BJ (cell line): ENCODE measurements around the gene SPEG. TPM values are rescaled to one million over a fixed set of nuclear protein-coding genes. Genes with fewer than 3 reads are reported as not detected.
A peak's percentile ranks its signal among the peaks of the same experiment; 100 is the strongest.

ENCODE experiments used
- CTCF ChIA-PET: fragments of 350-600 bp; formaldehyde crosslinking; extraction: SDS; loops from one replicate; lab custom pipeline; 2021; ENCODE audit warnings: antibody characterized with exemption, inconsistent platforms; lab: Yijun Ruan, JAX
- POLR2A ChIA-PET: fragments of 300-600 bp; sonication (Branson Sonifier 250); formaldehyde crosslinking; extraction: SDS; loops from one replicate; lab custom pipeline; 2021; ENCODE audit warnings: antibody characterized with exemption; lab: Charles Lee
- DNase-seq: peaks from one replicate; pipeline ENCODE4 v3.0.0-alpha.2; 2011; ENCODE audit warnings: low read depth
- H3K27me3 ChIP-seq: 2 replicates; pipeline ENCODE4 v1.6.0; 2011; ENCODE audit warnings: low read length; ENCODE audit not compliant: control insufficient read depth, insufficient read depth
- H3K36me3 ChIP-seq: 2 replicates; pipeline ENCODE4 v1.5.1; 2011; ENCODE audit warnings: low read length; ENCODE audit not compliant: control insufficient read depth, insufficient read depth
- H3K4me3 ChIP-seq: 2 replicates; pipeline ENCODE4 v1.5.1; 2011; ENCODE audit warnings: low read depth, mild to moderate bottlenecking, control low read depth, low read length
- polyA plus RNA-seq: library from polyadenylated mRNA; depleted of rRNA; stranded (reverse); fragments of >200 nt; gene quantifications from 2 replicates; pipeline ENCODE4 v1.2.3, GENCODE V29; 2011
- TF ChIP-seq, protein P1 (sequence below): IDR thresholded peaks from 2 replicates; pipeline ENCODE4 v1.5.1; 2011; ENCODE audit warnings: low read depth, mild to moderate bottlenecking, control low read depth, inconsistent platforms, low read length, moderate library complexity; ENCODE audit not compliant: insufficient read depth

The SPEG gene
- polyA plus RNA-seq, 1 experiment, result 69.9 TPM

DNA sequence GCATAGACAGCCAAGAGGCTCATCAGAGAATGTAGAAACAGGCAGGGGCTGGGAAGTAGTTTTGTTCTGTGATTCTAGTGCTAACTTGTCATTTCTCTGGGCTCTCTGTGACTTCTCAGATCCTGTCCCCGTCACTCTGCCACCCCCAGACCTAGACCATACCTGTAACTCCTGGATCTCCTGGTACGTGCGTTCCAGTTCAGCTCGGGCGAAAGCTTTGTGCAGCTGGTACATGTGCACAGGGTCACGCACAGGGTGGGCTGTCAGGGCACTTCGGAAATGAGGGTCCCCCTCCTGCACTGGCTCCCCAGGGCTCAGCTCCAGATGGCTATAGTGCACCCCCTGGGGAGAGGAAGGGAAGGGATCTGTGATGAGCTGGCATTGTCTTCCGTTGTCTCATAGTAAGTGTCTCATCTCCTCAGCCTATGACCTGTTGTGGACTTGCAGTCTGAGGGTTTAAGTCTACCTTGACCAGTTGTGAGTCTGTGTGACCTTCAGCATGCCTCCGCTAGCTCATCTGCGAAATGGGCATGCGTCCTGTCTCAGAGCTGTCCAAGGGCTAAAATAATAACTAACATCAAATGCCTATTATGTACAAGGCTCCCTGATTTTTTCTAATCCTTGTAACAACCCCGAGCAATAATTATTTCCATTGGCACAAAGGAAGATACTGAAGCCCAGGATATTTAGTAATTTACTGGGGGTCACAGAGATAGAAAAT is 106.3 kb downstream of the SPEG start:
- TF ChIP-seq, protein P1, sequence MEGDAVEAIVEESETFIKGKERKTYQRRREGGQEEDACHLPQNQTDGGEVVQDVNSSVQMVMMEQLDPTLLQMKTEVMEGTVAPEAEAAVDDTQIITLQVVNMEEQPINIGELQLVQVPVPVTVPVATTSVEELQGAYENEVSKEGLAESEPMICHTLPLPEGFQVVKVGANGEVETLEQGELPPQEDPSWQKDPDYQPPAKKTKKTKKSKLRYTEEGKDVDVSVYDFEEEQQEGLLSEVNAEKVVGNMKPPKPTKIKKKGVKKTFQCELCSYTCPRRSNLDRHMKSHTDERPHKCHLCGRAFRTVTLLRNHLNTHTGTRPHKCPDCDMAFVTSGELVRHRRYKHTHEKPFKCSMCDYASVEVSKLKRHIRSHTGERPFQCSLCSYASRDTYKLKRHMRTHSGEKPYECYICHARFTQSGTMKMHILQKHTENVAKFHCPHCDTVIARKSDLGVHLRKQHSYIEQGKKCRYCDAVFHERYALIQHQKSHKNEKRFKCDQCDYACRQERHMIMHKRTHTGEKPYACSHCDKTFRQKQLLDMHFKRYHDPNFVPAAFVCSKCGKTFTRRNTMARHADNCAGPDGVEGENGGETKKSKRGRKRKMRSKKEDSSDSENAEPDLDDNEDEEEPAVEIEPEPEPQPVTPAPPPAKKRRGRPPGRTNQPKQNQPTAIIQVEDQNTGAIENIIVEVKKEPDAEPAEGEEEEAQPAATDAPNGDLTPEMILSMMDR, result no peak
- Histone ChIP-seq H3K36me3 (peaks cover 28% of the 10 kb centered on the region), H3K27me3 (no peaks in the 10 kb centered on the region), H3K4me3 (no peak overlapping the region)
- ChIA-PET POLR2A (no interaction called here), CTCF (interaction anchor here (0.8 to 35.2 kb wide), 19 partner anchors 18 to 163 kb away, joined by 3 to 872 read pairs (median 4); partner anchors contain the start of genes ASIC4, DNPEP and GMPPA)
- no peak for DNase-seq

DNA sequence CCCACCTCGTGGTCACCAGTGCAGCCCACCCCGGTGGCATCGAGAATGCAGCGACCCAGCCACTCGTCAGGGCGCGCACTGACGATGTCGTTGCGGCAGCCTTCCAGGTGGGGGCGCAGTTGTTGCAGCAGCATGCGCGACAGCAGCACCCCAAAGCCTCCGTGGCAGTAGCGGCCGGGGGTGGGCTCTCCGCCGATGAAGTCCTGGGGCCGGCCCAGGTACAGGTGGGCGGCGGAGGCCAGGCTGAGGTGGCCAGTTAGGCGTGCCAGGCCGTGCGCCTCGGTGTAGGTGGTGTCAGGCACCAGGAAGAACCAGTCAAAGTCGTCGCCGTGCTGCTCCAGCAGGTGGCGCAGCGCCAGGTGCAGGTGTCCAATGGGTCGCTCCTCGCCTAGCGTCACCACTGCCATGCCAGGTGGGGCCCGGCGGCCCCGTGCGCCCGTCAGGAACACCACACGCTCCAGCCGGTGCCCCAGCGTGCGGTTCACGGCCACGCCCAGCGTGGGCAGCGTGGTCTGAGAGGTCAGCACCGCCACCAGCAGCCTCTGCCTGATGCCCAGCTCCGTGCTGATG is 107.1 kb downstream of the SPEG start:
- CTCF ChIA-PET, result interaction anchor here (0.6 to 35.2 kb wide), 28 partner anchors 10 to 193 kb away, joined by 3 to 872 read pairs (median 4); partner anchors contain the start of genes ASIC4, DNPEP, GMPPA and OBSL1
- Histone ChIP-seq H3K36me3 (peaks cover 28% of the 10 kb centered on the region), H3K27me3 (no peaks in the 10 kb centered on the region), H3K4me3 (no peak overlapping the region)
- DNase-seq, result no peak
- POLR2A ChIA-PET, result no interaction called here
- TF ChIP-seq, protein P1, result peak; percentile 82

DNA sequence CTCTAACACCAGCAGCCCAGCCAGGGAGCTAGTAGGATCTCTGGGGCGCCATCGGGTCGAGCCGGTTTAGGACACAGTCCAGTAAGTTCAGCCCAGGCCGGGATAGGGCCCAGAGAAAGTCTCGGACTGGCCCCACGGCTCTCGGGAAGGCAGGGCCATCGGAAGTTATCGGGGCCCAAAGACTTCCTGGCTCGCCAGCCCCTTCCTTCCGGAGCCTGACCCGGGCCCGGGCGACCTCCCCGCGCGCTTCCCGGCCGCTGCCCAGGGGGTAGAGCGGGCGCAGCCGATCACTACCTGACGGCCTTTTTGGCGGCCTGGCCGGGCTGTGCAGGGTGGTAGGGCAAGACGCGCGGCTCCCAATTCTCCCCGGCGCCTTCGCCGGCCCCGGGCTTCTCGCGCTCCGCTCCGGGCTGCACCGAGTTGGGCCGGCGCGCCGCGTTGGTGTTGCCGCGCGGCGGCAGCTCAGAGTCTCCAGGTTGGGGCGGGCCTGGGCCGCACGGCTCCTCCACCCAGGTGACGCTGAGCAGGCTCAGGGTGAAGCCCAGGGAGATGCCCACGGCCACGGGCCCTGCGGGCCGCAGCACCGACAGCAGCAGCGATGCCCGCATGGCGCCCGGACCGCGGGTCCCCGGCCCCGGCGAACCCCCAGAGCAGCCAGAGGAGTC is 108.4 kb downstream of the SPEG start:
- peak overlapping the region; percentile 84 for H3K4me3 ChIP-seq
- H3K27me3 ChIP-seq, result no peaks in the 10 kb centered on the region
- peaks cover 28% of the 10 kb centered on the region for H3K36me3 ChIP-seq
- POLR2A ChIA-PET, result interaction anchor here (0.5 to 0.6 kb wide), 2 partner anchors 21 to 146 kb away, joined by 3 to 4 read pairs; no protein-coding TSS in a partner anchor
- TF ChIP-seq, protein P1, result no peak
- DNase-seq, result no peak
- CTCF ChIA-PET, result interaction anchor here (0.8 to 35.2 kb wide), 13 partner anchors 9 to 156 kb away, joined by 3 to 872 read pairs (median 5); partner anchors contain the start of genes ASIC4, DNPEP, GMPPA and OBSL1

GRCh38 chr2:219543596-219544358 is 109.1 kb downstream of the SPEG start, which contains the start of the genes CHPF and TMEM198:
Gene CHPF (minus strand): TSS chr2:219543809. CDS start chr2:219543538, 271 bp downstream.
Gene TMEM198 (plus strand): TSS chr2:219544028. CDS start chr2:219544728, 700 bp downstream.
- Histone ChIP-seq H3K4me3 (peak within 1 kb of the TSS; percentile 84), H3K36me3 (peaks cover 28% of the 10 kb centered on the region), H3K27me3 (no peaks in the 10 kb centered on the region)
- TF ChIP-seq, protein P1, result no peak
- POLR2A ChIA-PET, result interaction anchor here (0.5 kb wide), 1 partner anchor 22 kb away, joined by 4 read pairs; no protein-coding TSS in a partner anchor
- peak; percentile 86 for DNase-seq
- CTCF ChIA-PET, result interaction anchor here (0.7 to 35.2 kb wide), 12 partner anchors 8 to 146 kb away, joined by 3 to 872 read pairs (median 4); partner anchors contain the start of genes ASIC4 and GMPPA
